GM12872 (cell line): ENCODE results near the gene RDH11.

Source experiments
- TF ChIP-seq, protein P1 (sequence below): IDR thresholded peaks from 3 replicates; pipeline ENCODE4 v1.5.1; 2011; ENCODE audit warnings: low read depth, mild to moderate bottlenecking, low read length, moderate library complexity; ENCODE audit not compliant: insufficient read depth

RDH11 gene

GRCh38 chr14:67645414-67645813 is 50.1 kb downstream of the RDH11 start:
- TF ChIP-seq, protein P1, sequence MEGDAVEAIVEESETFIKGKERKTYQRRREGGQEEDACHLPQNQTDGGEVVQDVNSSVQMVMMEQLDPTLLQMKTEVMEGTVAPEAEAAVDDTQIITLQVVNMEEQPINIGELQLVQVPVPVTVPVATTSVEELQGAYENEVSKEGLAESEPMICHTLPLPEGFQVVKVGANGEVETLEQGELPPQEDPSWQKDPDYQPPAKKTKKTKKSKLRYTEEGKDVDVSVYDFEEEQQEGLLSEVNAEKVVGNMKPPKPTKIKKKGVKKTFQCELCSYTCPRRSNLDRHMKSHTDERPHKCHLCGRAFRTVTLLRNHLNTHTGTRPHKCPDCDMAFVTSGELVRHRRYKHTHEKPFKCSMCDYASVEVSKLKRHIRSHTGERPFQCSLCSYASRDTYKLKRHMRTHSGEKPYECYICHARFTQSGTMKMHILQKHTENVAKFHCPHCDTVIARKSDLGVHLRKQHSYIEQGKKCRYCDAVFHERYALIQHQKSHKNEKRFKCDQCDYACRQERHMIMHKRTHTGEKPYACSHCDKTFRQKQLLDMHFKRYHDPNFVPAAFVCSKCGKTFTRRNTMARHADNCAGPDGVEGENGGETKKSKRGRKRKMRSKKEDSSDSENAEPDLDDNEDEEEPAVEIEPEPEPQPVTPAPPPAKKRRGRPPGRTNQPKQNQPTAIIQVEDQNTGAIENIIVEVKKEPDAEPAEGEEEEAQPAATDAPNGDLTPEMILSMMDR, result no peak

DNA sequence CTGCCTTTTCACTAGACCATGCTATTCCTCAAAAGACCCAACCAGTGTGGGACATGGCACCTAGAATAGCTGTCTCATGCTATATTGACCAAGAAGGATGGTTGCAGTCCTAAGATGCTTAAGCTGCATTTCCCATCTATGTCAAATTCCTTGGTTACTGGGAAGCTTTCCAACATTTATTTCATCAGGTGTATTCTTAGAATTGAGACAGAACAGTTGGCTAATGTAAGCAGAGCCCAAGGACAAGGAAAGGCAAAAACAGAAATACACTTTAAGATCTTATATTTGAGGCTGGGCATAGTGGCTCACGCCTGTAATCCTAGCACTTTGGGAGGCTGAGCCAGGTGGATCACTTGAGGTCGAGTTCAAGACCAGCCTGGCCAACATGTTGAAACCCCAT is 51.1 kb downstream of the RDH11 start:
- TF ChIP-seq, protein P1, result no peak

- TF ChIP-seq, protein P1, result no peak
Observed at GRCh38 chr14:67643713-67644112, 51.9 kb downstream of the RDH11 start.

DNA sequence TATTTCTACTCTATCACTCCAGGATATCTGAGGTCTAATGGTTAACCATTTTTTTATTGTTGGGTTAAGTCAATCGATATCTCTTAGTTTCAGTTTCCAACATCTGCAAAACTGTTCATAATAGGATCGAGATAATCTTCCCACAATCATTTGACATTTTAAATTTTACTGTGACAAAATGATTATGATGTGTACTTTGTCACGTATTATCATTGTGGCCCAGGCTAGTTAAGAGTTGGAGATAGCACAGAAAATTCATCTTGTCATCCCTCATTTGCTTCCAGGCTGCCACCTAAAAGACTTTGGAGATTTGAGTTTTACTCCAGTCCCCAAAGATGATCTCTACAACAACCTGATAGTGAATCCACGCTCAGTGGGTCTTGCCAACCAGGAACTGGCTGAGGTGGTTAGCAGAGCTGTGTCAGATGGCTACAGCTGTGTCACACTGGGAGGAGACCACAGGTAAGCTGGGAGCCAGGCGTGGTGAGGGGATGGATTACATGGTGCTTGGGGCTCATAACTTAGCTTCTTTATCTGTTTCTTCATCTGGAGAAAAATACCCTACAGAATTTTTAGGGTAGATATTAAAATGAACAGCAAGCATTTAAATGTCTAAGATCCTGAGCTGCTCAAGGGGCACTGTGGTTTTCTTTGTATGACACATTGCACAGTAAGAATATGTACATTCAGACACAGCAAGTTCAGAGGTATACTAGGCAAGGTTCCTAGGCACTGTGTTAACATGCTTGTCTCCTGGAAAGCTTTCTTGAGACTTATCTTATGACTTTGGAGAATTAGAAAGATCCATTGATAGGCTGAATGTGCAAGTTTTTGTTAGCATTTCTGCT is 53.4 kb downstream of the RDH11 start:
- TF ChIP-seq, protein P1, result no peak

DNA sequence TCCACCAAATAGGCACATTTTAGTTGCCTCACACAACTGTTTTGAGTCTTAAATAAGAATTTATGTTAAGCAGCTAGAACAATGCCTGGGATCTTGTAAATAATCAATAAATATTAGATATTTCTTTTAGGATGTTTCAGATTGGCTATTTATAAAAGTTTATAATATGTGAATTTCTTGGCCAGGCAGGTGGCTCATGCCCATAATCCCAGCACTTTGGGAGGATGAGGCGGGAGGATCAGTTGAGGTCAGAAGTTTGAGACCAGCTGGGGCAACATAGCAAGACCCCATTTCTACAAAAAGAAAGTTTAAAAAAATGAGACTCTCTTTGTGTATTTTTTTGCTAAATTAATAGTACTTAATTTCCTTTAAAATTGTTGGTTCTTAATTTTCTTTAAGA is 54.1 kb downstream of the RDH11 start:
- TF ChIP-seq, protein P1, result no peak

DNA sequence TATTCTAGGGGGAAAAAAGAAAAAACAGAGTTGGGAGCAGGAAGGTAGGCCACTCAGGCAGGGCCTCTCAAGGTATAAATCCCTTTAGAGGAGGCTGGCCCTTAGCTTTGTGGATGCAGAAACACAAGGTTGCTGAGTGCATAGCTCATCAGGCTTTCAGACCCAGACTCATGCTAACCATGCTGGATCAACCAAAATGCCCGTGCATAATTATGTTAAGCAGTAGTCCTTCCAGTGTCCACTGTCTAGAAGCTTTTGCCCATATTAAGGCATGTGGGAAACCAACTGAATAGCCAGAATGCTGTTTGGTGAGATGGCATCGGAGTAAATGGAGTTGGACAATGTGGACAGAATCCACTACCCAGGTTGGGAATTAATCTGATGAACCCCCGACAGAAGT is 56.9 kb downstream of the RDH11 start:
- TF ChIP-seq, protein P1, result no peak

GRCh38 chr14:67636361-67636919 is 59.1 kb downstream of the RDH11 start:
- TF ChIP-seq, protein P1, result no peak
